ENCODE data around the gene FILIP1. TPM values are rescaled to one million over a fixed set of nuclear protein-coding genes. Genes with fewer than 3 reads are reported as not detected.

FILIP1 gene
- total RNA-seq, 4 donors from 2014 or later, result 2.2 to 9.3 (median 5.1) TPM

DNA sequence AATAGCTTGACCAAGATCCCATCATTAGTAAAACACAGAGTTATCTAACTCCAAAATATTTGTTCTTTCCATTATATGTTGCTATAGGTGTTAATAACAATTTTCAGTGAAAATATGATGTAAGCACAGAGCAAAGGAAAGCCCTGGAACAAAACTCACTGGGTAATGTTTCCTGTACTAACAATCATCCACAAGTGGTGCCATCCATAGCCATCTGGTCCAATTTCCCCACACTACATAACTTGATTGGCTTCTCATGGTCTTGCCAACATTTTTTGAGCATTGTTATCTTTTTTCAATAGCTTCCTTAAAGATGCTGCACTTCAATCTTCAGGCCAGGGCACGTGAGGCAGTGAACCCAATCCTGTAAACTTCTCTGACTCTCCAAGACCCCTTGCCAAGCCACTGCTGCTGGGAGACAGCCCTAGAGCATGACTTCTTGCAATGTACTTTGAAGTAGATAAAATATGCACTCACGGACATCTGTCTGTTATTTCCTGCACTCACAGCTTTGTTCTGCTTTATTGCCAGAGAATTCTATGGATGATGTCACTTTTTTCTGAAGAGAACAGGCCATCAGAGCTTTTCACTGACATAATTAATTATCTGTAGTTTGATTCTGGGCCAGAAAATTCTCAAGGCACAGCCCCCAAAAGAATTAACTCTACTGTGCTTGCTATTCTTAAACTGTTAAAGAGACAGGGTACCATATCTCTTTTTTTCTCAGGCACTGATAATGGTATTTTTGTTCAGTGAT lies 111.5 kb downstream of the FILIP1 start:
- DNase-seq, result no peak
- TF ChIP-seq POLR2A (IDR thresholded peaks at IDR 0.05), result no peak
- TF ChIP-seq, protein P1, sequence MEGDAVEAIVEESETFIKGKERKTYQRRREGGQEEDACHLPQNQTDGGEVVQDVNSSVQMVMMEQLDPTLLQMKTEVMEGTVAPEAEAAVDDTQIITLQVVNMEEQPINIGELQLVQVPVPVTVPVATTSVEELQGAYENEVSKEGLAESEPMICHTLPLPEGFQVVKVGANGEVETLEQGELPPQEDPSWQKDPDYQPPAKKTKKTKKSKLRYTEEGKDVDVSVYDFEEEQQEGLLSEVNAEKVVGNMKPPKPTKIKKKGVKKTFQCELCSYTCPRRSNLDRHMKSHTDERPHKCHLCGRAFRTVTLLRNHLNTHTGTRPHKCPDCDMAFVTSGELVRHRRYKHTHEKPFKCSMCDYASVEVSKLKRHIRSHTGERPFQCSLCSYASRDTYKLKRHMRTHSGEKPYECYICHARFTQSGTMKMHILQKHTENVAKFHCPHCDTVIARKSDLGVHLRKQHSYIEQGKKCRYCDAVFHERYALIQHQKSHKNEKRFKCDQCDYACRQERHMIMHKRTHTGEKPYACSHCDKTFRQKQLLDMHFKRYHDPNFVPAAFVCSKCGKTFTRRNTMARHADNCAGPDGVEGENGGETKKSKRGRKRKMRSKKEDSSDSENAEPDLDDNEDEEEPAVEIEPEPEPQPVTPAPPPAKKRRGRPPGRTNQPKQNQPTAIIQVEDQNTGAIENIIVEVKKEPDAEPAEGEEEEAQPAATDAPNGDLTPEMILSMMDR (IDR thresholded peaks at IDR 0.05), result no peak
- WGBS, 2 donors, result 12 to 15% methylated on average over 2 of the region's 2 CpGs
- Histone ChIP-seq H3K9me3 (no peaks in the 10 kb centered on the region), H3K27ac (no peak overlapping the region), H3K27me3 (no peaks in the 10 kb centered on the region), H3K4me3 (replicated peaks in 1 of 3) (no peak overlapping the region), H3K36me3 (no peaks in the 10 kb centered on the region), H3K4me1 (peaks cover 0 to 8% of the 10 kb centered on the region in 2 donors)
- intact Hi-C loops (cut with DNase I), result no loop called here

DNA sequence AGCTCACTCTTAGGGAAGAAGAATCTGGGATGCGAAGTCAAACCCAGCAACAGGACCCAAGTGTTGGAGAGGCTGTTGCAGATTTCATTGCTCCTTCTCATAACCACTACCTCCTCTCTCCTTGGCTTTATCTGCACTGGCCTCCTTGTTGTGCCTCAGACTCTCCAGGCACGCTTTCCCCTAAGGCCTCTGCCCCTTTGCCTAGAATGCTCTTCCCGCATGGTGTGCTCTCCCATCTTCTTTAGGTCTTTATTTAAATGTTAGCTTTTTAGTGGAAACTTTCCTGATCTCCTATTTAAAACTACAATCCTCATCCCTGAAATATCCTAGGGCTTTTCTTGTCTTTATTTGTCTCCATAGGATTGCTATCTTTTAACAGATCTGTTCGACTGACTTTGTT lies 114.1 kb downstream of the FILIP1 start:
- no peak for TF ChIP-seq POLR2A (IDR thresholded peaks at IDR 0.05)
- TF ChIP-seq, protein P1 (IDR thresholded peaks at IDR 0.05), result no peak
- no peak overlapping the region for H3K27ac ChIP-seq
- whole genome bisulfite sequencing, 2 donors, result 90 to 91% methylated on average over 4 of the region's 4 CpGs
- no peaks in the 10 kb centered on the region for H3K27me3 ChIP-seq
- H3K9me3 ChIP-seq, result no peaks in the 10 kb centered on the region
- no peaks in the 10 kb centered on the region for H3K36me3 ChIP-seq
- intact Hi-C loops (cut with DNase I), result no loop called here
- DNase-seq, result no peak
- H3K4me1 ChIP-seq, result peaks cover 0 to 8% of the 10 kb centered on the region in 2 donors
- no peak overlapping the region for H3K4me3 ChIP-seq (replicated peaks in 1 of 3)

DNA sequence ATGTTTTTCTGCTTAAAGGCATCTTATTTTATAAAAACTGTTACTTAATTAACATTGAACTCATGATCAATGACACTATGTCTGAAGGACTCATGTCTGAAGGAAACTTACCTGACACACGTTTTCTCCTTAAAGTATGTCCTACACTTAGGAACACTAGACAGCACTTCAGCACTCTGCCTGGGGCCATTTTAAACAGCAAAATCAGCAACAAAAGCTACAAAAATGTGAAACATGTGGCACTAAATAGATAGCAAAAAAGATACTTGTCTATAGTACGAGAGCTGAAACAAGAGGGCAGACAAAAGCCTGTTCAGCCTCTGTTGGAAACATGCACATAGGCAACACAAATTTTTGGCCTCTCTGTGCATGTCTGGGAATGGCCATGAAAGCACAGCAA lies 115.5 kb downstream of the FILIP1 start:
- no peak for DNase-seq
- no peaks in the 10 kb centered on the region for H3K27me3 ChIP-seq
- no peaks in the 10 kb centered on the region for H3K36me3 ChIP-seq
- peaks cover 0 to 8% of the 10 kb centered on the region in 2 donors for H3K4me1 ChIP-seq
- H3K4me3 ChIP-seq (replicated peaks in 1 of 3), result no peak overlapping the region
- WGBS, 2 donors, result 53 to 57% methylated on average over 2 of the region's 2 CpGs
- no peak overlapping the region for H3K27ac ChIP-seq
- H3K9me3 ChIP-seq, result no peaks in the 10 kb centered on the region
- TF ChIP-seq, protein P1 (IDR thresholded peaks at IDR 0.05), result no peak
- TF ChIP-seq POLR2A (IDR thresholded peaks at IDR 0.05), result no peak
- intact Hi-C loops (cut with DNase I), result no loop called here

GRCh38 chr6:75377386-75377785 lies 116.2 kb downstream of the FILIP1 start:
- H3K36me3 ChIP-seq, result no peaks in the 10 kb centered on the region
- H3K9me3 ChIP-seq, result no peaks in the 10 kb centered on the region
- H3K27me3 ChIP-seq, result no peaks in the 10 kb centered on the region
- no peak for TF ChIP-seq POLR2A (IDR thresholded peaks at IDR 0.05)
- TF ChIP-seq, protein P1 (IDR thresholded peaks at IDR 0.05), result no peak
- H3K27ac ChIP-seq, result no peak overlapping the region
- intact Hi-C loops (cut with DNase I), result no loop called here
- DNase-seq, result no peak
- no peak overlapping the region for H3K4me3 ChIP-seq (replicated peaks in 1 of 3)
- H3K4me1 ChIP-seq, result peaks cover 0 to 5% of the 10 kb centered on the region in 2 donors
- WGBS, 2 donors, result 87 to 92% methylated on average over 3 of the region's 3 CpGs

DNA sequence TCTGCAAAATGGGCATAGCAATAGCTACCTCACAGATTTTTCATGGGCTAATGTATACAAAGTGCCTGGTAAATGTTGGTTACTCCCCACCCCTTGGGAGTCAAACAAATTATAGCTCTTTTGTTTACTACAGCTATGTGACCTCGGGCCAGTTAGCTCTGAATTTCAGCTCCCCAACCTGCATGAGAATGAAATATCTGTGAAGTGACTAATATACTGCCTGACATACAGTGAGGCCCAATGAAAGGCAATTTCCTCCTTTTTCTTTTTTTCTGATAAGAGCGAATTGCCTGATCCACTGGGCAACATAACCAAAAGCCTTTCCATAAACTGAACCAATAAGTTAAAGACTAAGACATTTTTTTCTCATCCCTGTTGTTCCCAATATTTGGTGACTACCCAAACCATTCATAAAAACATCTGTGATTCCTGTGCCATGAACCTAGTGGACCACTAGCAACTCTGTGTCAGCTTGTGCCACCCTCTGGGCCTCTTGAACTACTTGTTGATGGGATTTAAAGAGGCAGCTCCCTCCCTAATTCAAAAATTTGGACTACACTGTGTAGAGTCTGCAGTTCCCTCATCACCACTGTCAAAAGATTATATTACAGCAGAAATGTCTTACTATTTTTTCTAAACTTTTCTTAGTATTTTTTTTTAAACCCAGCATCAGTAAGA lies 117.1 kb downstream of the FILIP1 start:
- intact Hi-C loops (cut with DNase I), result no loop called here
- Histone ChIP-seq H3K36me3 (no peaks in the 10 kb centered on the region), H3K27ac (no peak overlapping the region), H3K27me3 (no peaks in the 10 kb centered on the region), H3K9me3 (no peaks in the 10 kb centered on the region), H3K4me1 (no peaks in the 10 kb centered on the region), H3K4me3 (replicated peaks in 1 of 3) (no peak overlapping the region)
- WGBS, 2 donors, result 64 to 76% methylated on average over 2 of the region's 2 CpGs
- TF ChIP-seq, protein P1 (IDR thresholded peaks at IDR 0.05), result no peak
- no peak for DNase-seq
